Stimulated activated CD4-positive, alpha-beta T cell treated with anti-CD3 and anti-CD28 coated beads, TNF-alpha, amount 100 ng/mL, for 48 hours (primary cell): Measurements from ENCODE around the gene ANKMY1.

Experiments
- DNase-seq, 3 donors: peaks; one replicate each; pipeline ENCODE4 v3.0.0-alpha.2; 2020; ENCODE audit warnings: low read depth in 3 of 3

ANKMY1 gene, protein sequence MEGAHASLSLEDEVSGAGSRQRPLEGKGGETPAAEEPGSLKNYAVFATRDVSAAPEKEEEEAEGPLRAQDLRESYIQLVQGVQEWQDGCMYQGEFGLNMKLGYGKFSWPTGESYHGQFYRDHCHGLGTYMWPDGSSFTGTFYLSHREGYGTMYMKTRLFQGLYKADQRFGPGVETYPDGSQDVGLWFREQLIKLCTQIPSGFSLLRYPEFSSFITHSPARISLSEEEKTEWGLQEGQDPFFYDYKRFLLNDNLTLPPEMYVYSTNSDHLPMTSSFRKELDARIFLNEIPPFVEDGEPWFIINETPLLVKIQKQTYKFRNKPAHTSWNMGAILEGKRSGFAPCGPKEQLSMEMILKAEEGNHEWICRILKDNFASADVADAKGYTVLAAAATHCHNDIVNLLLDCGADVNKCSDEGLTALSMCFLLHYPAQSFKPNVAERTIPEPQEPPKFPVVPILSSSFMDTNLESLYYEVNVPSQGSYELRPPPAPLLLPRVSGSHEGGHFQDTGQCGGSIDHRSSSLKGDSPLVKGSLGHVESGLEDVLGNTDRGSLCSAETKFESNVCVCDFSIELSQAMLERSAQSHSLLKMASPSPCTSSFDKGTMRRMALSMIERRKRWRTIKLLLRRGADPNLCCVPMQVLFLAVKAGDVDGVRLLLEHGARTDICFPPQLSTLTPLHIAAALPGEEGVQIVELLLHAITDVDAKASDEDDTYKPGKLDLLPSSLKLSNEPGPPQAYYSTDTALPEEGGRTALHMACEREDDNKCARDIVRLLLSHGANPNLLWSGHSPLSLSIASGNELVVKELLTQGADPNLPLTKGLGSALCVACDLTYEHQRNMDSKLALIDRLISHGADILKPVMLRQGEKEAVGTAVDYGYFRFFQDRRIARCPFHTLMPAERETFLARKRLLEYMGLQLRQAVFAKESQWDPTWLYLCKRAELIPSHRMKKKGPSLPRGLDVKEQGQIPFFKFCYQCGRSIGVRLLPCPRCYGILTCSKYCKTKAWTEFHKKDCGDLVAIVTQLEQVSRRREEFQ

DNA sequence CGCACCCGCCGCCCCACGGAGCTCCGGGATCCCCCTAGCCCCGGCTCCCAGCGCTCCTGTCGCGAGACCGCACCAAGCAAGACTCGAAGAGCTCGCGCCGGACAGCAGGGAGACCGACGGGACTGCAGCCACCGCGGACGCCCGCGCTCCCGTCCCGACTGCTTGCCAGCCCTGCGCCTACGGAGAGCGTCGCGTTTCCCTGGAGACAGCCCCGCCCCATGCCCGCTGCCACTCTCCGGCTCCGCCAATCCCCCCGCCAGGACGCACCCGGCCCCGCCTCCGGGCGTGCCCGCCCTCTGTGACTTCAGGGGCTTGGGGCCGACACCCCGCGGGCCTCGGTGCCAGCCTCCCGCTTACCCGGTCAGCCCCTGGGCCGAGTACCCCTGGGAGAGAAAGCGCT, at the start of gene ANKMY1:
ANKMY1 (minus strand) TSS at position 181 of the 400 bp plus-strand sequence. CDS start 653 bp downstream, outside the sequence.
- peak in 1 of 3 donors; percentile 75 for DNase-seq

DNA sequence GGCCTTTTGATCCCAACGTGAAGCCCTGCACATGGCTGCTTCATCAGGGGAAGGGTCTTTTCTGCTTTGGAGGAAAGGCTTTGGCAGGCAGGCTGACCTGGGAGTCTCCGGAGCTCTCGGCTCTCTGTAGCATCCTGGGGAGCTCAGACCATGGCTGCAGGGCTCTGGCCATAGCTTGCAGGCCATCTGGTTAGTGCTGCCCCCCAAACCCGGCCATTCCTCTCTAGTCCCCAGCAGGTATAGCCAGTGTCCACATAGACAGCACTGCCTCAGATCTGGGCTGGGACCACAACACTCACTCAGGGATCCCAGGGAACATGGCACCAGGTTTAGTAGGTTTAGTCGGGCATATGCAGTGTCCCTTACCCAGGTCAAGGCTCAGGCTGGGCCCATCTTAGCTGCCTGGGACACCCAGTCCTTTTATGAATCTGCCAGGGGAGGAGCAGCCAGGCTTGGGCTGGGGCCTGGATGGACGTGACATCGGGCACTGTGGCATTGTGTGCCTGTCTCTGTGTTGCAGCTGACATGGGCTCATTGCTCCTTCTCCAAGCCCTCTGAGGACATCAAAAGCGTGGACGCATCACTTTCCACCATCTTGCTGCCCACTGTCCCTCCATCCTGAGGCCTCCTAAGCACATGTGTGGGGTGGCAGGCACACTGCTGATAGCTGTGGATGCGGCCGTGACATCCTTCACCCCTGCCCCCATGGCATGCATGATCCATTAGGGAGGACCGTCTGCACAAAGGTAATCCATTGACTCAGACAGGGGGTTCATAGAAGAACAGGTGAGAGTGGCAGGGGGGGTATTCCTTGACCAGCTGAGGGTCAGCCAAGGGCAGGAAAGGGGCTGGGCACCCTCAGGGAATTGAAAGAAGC, 48.3 kb upstream of the ANKMY1 start:
- no peak for DNase-seq

DNA sequence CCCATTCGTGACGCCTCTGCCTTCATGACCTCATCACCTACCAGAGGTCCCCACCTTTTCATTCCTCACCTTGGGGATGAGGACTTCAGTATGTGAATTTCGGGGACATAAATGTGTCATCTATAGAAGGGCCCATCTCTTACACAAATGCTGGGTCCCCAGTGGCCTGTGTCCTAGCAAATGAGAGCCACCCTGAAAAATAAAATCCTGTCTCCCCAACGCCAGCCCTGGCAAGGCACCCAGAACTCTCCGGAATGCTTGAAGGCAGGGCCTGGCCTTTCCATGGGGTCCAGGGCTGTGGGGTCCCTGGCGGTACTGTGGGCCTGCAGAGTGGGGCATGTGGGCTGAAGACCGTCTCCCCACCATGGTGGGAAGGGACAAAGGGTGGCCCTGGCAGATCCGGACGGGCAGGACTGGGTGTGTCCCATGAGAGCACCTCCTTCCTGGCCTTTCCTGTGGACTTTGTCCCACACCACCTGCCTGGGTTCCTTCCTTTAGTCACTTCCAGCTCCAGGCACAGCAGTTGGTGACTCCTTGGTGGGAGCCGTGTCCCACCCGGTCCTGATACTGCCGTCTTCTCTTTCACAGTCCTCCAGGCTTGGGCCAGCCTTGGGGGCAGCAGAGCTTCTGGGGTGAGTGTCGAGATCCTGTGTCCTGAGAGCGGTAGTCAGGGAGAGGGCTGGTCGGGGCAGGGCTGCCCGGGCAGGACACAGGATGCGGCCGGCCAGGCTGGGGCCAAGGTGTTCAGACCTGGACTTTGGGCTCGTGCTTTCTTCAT, 47.3 kb upstream of the ANKMY1 start:
- DNase-seq = no peak

DNA sequence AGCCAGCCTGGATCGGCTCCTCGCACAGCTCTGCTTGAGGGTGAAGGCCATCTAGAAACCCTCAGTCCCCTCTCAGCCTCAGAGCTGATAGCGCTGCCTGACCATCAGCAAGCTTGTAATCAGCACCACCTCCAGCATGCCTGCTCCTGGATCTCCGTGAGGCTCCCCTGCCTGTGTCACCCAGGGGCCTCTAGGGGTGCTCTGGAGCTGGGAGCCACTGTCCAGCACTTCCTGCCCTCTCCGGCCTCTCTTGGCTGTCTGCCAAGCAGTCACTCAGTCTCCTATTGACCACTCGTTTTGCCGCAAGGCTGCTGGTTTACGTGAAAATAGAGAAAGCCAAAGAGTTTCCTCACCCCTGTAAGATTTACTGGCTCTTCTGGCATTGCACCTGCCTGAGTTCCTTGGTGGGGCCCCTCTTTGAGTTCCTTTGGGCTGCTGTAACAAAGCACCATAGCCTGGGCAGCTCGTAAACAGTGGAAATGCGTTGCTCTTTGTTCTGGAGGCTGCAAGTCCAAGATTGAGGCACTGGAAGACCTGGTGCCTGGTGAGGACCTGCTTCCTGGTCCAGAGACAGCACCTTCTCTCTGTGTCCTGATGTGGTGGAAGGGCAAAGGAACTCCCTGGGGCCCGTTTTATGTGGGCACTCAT, 46.6 kb upstream of the ANKMY1 start:
- DNase-seq = no peak

DNA sequence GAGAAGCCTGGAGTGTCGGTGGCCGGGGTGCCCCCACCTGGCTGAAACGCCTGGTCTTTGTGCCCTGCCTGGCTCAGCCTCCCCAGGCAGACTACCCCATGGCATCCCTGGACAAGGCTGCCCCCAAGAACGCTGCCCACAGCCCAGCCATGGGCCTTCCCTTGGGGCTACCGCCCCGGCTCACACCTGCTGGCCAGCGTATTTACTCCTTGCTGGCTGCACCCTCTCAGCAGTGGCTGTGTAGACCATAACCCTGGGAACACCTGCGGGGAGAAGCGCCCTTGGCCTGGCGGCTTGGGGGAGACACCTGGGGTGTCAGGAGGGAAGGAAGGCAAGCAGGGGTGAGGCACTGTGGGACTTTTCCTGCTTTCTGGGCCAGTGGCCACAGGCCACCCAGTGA, 46.1 kb upstream of the ANKMY1 start:
- no peak for DNase-seq

DNA sequence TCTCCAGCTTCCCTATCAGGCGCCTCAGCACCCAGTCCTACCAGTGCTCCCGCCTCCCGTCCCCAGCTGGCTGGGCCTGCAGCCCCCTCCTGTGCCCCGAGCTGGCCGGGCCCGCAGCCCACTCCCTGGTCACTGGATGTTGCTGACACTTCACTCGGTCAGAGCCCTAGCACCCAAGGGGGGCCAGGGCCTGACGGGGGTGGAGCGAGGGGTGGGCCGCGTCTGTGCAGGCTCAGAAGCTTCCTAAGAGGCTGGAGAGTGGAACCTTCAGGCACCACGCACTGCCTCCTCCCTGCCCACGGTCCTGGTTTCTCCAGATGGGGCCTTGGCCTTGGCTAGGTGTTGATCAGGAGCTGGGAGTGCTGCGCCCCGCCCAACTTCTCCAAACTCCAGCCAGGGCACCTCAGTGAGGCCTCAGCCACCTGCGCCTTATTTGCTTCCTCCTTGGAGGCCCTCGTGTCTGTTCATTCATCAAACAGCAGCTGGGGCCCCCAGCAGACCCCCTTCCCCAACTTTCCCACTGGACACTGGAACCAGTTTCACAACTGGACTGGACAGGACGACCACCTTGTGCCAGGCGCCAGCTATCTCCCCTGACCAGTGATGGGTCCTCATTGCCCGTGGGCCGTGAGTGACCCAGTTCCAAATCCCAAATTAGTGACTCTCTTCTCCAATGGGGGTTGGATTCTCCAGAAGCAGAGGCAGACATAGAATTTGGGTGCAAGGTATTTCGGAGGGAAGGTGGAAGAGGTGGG, 45.5 kb upstream of the ANKMY1 start:
- DNase-seq = no peak

DNA sequence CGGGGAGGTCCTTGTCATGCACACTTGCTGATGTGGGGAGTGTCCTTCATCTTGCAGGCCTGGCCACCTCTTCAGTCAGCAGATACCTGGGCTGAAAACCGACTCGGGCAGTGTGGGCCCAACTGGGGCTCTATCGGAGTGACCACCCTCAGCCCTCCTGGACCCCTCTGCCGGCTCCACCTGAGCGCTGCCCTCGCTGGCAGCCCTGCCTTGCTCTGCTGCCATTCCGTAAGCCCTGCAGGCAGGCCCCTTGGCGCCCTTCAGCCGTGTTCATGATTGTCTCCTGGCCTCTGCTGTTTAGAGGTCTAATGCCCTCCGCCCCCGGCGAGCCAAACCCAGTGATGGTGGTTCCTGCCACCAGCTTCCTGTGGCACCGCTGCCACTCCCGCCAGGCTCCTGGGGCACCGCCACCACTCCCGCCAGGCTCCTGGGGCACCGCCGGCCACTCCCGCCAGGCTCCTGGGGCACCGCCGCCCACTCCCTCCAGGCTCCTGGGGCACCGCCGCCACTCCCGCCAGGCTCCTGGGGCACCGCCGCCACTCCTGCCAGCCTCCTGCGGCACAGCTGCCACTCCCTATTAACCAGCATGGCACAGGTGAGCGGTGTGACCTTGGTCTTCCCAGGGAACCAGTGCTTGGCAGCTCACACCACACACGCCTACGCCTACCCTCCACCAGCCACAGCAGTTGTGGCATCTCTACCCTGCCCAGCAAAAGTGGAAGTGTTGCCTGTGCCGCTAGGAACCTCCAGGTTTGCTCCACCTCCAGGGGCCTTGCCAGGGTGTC, 44.7 kb upstream of the ANKMY1 start:
- no peak for DNase-seq

DNA sequence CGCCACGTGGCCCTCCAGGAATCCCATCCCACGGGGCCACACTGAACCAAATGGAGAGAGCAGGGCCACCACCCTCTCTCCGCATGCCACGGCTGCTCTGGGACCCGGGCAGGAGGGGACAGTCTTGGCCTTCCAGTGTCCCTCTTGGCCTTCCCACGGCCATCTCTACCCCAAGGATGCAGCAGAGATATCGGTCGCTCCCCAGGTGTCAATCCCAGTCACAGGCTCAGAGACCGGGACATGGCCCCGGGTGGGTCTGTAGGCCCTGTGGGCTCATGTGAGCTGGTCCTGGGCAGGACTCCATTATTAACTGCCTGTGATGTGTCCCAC, 44.0 kb upstream of the ANKMY1 start:
- DNase-seq = no peak

DNA sequence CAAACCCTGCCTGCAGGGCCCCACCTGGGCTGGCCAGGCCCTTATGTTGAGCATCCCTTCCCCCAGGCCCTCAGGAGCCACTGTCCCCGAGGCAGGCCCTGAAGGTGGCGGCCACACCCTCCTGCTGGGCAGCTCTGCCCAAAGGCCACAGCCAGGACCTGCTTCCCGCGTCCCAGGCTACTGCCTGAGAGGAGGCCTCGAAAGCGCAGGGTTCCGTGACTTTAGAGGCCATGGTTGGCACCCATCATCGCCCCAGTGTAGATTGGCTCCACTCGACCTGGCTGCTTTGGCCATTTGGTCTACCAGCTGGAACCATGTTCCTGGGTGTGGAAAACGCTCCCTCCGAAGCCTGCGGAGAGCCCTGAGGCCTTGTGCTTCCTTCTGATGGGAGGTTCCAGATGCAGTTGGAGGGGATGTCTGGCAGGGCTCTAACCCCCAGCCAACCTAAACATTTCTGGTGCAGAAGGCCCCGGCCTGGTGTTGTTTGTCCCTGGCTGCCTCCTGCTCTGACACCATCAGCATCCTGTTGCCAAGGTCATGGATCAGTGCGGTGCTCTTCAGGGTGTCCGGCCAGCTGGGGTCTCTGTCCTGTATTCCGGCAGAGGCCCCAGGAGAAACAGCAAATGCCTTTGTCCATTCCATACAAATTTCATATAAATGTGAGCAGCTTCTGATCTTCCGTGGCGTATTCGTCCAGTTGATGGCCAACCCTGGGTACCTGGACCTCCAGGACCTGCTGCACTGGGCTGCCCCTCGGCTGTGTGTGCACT, 43.5 kb upstream of the ANKMY1 start:
- no peak for DNase-seq

DNA sequence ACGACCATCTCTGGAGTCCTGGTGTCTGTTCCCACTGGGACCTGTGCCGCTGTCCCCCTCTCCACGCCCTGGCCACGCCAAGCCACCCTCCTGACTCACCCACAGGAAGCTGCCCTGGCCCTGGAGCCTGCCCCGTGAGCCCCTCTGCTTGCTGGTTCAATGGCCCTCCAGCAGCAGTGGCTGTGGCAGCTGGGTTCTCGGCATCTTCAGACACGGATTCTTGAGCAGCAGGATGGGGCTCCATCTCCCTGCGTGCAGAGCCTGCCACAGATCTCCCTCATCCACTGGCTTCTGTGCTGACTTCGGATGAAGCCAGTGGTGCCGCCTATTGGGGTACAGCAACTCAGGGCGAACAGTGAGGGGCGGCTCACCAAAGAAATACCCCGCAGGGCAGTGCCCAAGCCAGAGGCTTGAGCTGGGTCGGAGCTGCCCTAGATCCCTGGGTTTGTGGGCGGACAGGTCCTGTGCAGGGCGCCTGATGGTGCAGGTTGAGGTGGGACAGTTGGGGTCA, 42.7 kb upstream of the ANKMY1 start:
- DNase-seq = no peak

DNA sequence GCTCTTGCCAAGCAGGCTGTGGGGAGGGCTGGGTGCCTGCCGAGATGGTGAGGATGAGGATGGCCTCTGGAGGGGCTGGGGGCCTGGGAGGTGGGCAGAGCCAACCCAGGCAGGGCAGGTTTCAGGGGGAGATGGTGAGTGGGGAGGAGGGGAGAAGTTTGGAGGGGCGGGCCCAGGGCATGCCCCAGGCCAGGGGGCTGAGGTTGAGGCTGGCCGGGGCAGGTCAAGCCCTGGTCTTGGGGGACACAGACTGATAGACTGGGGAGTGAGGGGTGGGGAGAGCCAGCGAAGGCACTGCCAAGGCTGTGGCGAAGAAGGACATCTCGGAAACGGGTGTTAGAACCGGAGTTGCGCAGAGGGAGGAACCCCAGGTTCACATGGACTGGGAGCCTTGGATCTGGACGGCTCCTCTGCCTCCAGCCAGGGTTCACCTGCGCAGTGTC, 41.4 kb upstream of the ANKMY1 start:
- no peak for DNase-seq

DNA sequence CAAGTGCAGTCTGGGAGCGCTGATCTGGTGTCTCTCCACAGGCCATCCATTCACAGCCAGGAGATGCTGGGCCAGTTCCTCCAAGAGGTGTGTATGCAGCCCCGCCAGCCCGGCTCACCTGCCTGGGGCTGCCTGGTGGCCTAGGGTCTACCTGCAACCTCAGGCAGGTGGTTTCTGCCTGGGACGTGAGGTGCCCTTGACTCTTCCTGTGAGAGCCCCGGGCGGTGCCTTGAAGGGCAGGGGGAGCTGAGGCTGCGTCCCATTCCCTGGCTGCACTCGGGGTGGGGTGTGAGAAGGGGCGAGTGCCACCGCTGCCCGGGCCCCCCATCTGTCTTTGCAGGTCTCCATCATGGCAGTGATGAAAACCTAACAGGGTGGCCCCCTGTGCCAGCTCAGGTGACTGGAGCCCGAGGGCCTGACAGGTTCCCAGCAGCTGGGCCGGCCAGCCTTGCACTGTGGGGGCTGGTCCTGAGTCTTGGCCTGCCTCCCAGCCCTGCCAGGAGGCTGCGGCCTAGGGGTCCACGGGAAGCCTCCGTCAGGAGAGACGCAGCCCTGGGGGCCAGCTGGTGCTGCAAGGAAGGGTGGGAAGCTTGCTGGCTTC, 40.6 kb upstream of the ANKMY1 start:
- DNase-seq = no peak

DNA sequence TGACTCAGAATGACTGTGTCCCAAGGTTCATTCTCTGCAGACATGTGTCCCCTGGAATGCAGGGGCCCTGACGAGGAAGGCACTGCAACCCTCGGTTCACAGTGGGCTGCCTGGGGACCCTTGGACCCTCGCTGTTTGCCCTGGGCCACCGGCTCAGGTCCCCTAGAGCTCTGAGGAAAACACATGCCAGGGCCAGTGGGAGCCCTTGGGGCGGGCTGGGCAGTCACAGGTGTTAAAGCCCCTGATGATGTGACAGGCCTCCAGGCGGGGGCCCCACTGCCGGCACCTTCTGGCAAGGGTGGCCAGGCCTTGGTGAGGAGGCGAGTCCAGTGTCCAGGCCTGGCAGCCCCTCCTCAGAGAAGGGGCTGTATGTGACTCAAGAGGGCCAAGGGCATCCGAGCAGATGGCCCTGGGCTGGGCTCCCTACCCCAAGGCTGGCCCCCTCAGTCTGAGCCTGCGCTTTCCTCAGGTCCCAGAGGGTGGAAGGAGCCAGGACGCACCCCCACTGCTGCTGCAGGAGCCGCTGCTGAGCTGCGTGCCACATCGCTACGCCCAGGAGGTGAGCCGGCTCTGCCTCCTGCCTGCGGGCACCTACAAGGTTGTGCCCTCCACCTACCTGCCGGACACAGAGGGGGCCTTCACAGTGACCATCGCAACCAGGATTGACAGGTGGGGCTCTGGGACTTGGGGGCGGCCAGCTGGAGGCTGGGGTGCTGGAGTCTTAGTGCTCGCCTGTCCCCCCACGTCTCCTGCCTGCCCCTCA, 39.8 kb upstream of the ANKMY1 start:
- no peak for DNase-seq

DNA sequence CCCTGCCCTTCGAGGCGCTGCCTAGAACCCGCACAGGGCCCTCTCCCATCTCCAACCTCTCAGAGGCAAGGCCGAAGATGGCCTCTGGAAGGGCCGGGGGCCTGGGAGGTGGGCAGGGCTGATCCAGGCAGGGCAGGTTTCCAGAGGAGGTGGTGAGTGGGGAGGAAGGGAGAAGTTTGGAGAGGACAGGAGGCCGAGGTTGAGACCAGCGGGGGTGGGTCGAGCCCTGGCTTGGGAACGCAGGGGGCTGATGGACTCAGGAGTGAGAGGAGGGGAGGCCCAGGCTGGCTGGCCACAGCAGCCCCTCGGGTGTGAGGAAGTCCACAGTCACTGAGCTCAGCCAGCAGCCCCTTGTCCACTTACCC, 39.2 kb upstream of the ANKMY1 start:
- no peak for DNase-seq

DNA sequence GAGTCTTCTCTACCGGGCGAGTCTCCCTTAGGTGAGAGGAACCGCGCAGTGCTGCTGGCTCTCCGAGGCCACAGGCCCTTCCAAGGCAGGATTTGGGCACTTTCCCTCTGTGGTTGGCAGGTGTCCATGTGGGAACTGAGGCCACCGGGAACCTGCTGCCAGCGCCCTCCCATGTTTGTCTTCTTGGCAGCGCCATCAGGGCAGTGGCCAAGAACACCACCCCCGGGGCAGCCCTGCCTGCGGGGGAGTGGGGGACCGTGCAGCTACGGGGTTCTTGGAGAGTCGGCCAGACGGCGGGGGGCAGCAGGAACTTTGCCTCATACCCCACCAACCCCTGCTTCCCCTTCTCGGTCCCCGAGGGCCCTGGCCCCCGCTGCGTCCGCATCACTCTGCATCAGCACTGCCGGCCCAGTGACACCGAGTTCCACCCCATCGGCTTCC, 38.7 kb upstream of the ANKMY1 start:
- no peak for DNase-seq

DNA sequence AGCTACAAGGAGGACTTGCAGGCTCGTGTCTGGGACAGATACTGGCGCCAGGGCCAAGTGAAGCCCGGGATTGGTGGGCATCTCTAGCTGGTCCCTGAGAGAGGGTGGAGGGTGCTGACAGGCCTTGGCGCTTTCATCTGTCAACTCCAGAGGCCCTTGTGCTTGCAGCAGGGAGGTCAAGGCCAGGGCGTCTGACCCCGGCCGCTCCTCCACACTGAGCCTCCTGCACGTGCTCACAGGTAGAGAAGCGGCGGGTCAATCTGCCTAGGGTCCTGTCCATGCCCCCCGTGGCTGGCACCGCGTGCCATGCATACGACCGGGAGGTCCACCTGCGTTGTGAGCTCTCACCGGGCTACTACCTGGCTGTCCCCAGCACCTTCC, 38.3 kb upstream of the ANKMY1 start:
- DNase-seq = no peak
